Adrenal gland (tissue), 12 donors: ENCODE results near the gene DMC1. TPM values are rescaled to one million over a fixed set of nuclear protein-coding genes. Genes with fewer than 3 reads are reported as not detected.

Experiments used
- DNase-seq, 7 donors: peaks; one replicate each; pipeline ENCODE4 v3.0.0-alpha.2; 2019 to 2020
- H3K27ac ChIP-seq, 5 donors: fragments of 200-600 bp; sonication (generic) in 4 of 5; 1 replicate in 3 of 5; 2 replicates in 2 of 5; pipeline versions ENCODE4 v1.5.1 to v1.8.0; 2016 to 2020; ENCODE audit warnings: mild to moderate bottlenecking in 1 of 5
- H3K27me3 ChIP-seq: fragments of 200-600 bp; 2 replicates; pipeline ENCODE4 v1.8.0; 2021
- H3K36me3 ChIP-seq, 2 donors: fragments of 200-600 bp; replicated peaks in 1 of 2; 1 replicate in 1 of 2; 2 replicates in 1 of 2; pipeline versions ENCODE4 v1.5.1 to v1.8.0; 2018 to 2022
- H3K4me1 ChIP-seq, 2 donors: fragments of 200-600 bp; replicated peaks in 1 of 2; 1 replicate in 1 of 2; 2 replicates in 1 of 2; pipeline versions ENCODE4 v1.5.1 to v1.8.0; 2018 to 2021
- H3K4me3 ChIP-seq, 4 donors: fragments of 200-600 bp; sonication (generic) in 3 of 4; one replicate each; pipeline ENCODE4 v1.5.1; 2016 to 2018
- H3K9me3 ChIP-seq, 3 donors: fragments of 200-600 bp; sonication (generic) in 1 of 3; replicated peaks in 1 of 3; 1 replicate in 2 of 3; 2 replicates in 1 of 3; pipeline versions ENCODE4 v1.5.1 to v1.8.0; 2016 to 2021
- CTCF ChIP-seq, 6 experiments: fragments of 450-650 bp in 4 of 6; fragments of 200-600 bp in 2 of 6; sonication (generic) in 1 of 6; IDR thresholded peaks; 1 replicate in 5 of 6; 2 replicates in 1 of 6; pipeline versions ENCODE4 v1.5.1 to v1.8.0; 2016 to 2021; ENCODE audit warnings: antibody characterized with exemption in 6 of 6, mild to moderate bottlenecking in 2 of 6, moderate library complexity in 1 of 6
- POLR2A ChIP-seq, 2 donors: fragments of 450-650 bp; IDR thresholded peaks; one replicate each; pipeline ENCODE4 v1.6.1; 2017; ENCODE audit warnings: antibody characterized with exemption in 2 of 2, mild to moderate bottlenecking in 2 of 2, moderate library complexity in 1 of 2
- WGBS, 4 donors: extraction: QIAGEN DNeasy Blood & Tissue Kit in 2 of 4; methylation state at CpG; one replicate each; pipeline versions ENCODE4 v1.1.5 to v1.1.7; 2013 to 2017; 5-methylcytosine and 5-hydroxymethylcytosine counted together
- intact Hi-C, 2 donors: fragments of 100-400 bp; cut with DNase I; formaldehyde crosslinking; loops; one replicate each; pipeline versions ENCODE4 v1.14.1 to v1.15.0; 2022 to 2023
- polyA plus RNA-seq, 3 donors: library from polyadenylated mRNA; stranded (reverse); fragments of 200-250 nt in 2 of 3; fragments of 350-450 nt in 1 of 3; fragmentation: Illumina TruSeq in 1 of 3; extraction: RNeasy Lipid Tissue Mini Kit (QIAGEN cat#74804) in 1 of 3; gene quantifications; one replicate each; pipeline ENCODE4 v1.2.3, GENCODE V29; 2013 to 2014
- total RNA-seq, 9 donors: library from RNA; depleted of rRNA in 4 of 9; stranded (reverse); fragments of >200 nt in 4 of 9; fragments of 120-200 nt in 1 of 9; fragmentation: NEBNext Ultra II Directional in 1 of 9; extraction: Animal tissue kit (Norgen Biotek cat#: 25700) in 1 of 9; gene quantifications; one replicate each; pipeline versions ENCODE4 v1.1.0 to v1.2.4, GENCODE V29; 2013 to 2023
- donor health status: healthy with polysubstance abuse.
- donor health status: Bipolar disorder and iron deficiency.
- donor health status: DM: yes; HTN: yes; CAD: no.
- donor health status: DM: no; HTN: no; CAD: no.
- donor health status: DM: no; HTN: no; CAD: no.
- donor health status: DM: yes; HTN: yes; CAD: no.

Gene DMC1
- total and polyA plus RNA-seq, 12 donors = 0.08 to 28.9 (median 0.51) TPM; not detected in 2

- Histone ChIP-seq H3K36me3 (peaks cover 0 to 21% of the 10 kb centered on the region in 2 donors), H3K9me3 (no peaks in the 10 kb centered on the region), H3K27ac (peak overlapping the region; percentile 91 to 100 (median 99)), H3K4me1 (peaks cover 19 to 42% of the 10 kb centered on the region in 2 donors), H3K27me3 (no peaks in the 10 kb centered on the region), H3K4me3 (peak overlapping the region; percentile 19 to 83 (median 74))
- peak; percentile 77 to 88 (median 84) for DNase-seq
- intact Hi-C loops = no loop called here
- 0 to 1% (median 0%) methylated on average over 32 to 68 of the region's 69 CpGs for WGBS, 4 donors
- TF ChIP-seq POLR2A (IDR thresholded peaks at IDR 0.05) (peak; percentile 80 to 83), CTCF (IDR thresholded peaks at IDR 0.05) (no peak)
Measured at GRCh38 chr22:38505541-38506117, 64.4 kb downstream of the DMC1 start.

GRCh38 chr22:38504731-38505540, 65.0 kb downstream of the DMC1 start:
- Histone ChIP-seq H3K4me1 (peaks cover 19 to 42% of the 10 kb centered on the region in 2 donors), H3K4me3 (peak overlapping the region; percentile 19 to 83 (median 74)), H3K36me3 (peaks cover 0 to 28% of the 10 kb centered on the region in 2 donors), H3K9me3 (no peaks in the 10 kb centered on the region), H3K27me3 (no peaks in the 10 kb centered on the region), H3K27ac (peak overlapping the region; percentile 91 to 100 (median 99))
- peak in 1 of 2 donors; percentile 32 for TF ChIP-seq POLR2A (IDR thresholded peaks at IDR 0.05)
- no peak for TF ChIP-seq CTCF (IDR thresholded peaks at IDR 0.05)
- peak; percentile 61 to 84 (median 75) for DNase-seq
- intact Hi-C loops = no loop called here
- WGBS, 4 donors = 0 to 1% (median 1%) methylated on average over 22 to 35 of the region's 35 CpGs

GRCh38 chr22:38503021-38503420, 67.0 kb downstream of the DMC1 start:
- no peak for TF ChIP-seq POLR2A (IDR thresholded peaks at IDR 0.05)
- no peak for TF ChIP-seq CTCF (IDR thresholded peaks at IDR 0.05)
- Histone ChIP-seq H3K36me3 (peaks cover 0 to 47% of the 10 kb centered on the region in 2 donors), H3K4me1 (peaks cover 19 to 46% of the 10 kb centered on the region in 2 donors), H3K27ac (peak overlapping the region in 1 of 5 donors; percentile 6), H3K9me3 (no peaks in the 10 kb centered on the region), H3K27me3 (no peaks in the 10 kb centered on the region), H3K4me3 (peak overlapping the region in 2 of 4 donors; percentile 11 to 72)
- WGBS, 4 donors = 13 to 27% (median 26%) methylated on average over 4 of the region's 4 CpGs
- intact Hi-C loops = no loop called here
- DNase-seq = no peak
